GM12878 (cell line): Measurements from ENCODE around the gene TRAPPC3L.

ENCODE experiments used
- NBN ChIP-seq: fragments of 450-650 bp; IDR thresholded peaks from 2 replicates; pipeline ENCODE4 v1.6.1; 2016
- TF ChIP-seq, protein P1 (sequence below), 3 experiments: IDR thresholded peaks in 2 of 3; conservative IDR thresholded peaks in 1 of 3; 2 replicates each; pipeline ENCODE4 v1.5.1; 2011; ENCODE audit warnings: low read depth in 3 of 3, low read length in 3 of 3, mild to moderate bottlenecking in 3 of 3, control low read depth in 2 of 3, moderate library complexity in 2 of 3, inconsistent platforms in 1 of 3, mixed read lengths in 1 of 3; ENCODE audit not compliant: control insufficient read depth in 2 of 3, insufficient read depth in 1 of 3; ENCODE audit errors: extremely low read depth in 1 of 3

DNA sequence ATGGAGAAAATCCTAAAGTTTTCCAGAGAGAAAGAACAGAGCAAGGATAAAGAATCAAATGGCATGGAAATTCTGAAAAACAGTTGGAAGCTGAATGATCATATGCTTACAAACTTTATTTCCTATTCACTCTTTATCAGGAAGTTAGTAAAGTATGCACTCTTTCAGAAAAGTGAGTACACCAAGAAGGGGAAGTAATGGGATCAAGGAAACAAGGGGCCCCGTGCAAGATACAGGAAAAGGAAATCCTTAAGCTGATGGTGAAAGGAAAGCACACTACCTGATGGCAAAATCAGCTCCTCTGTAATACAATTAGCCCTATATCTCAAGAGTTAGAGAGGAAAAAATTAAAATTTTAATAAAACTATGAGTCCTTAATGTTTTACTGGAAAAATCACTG lies 70.3 kb downstream of the TRAPPC3L start:
- TF ChIP-seq NBN, result no peak
- TF ChIP-seq, protein P1, sequence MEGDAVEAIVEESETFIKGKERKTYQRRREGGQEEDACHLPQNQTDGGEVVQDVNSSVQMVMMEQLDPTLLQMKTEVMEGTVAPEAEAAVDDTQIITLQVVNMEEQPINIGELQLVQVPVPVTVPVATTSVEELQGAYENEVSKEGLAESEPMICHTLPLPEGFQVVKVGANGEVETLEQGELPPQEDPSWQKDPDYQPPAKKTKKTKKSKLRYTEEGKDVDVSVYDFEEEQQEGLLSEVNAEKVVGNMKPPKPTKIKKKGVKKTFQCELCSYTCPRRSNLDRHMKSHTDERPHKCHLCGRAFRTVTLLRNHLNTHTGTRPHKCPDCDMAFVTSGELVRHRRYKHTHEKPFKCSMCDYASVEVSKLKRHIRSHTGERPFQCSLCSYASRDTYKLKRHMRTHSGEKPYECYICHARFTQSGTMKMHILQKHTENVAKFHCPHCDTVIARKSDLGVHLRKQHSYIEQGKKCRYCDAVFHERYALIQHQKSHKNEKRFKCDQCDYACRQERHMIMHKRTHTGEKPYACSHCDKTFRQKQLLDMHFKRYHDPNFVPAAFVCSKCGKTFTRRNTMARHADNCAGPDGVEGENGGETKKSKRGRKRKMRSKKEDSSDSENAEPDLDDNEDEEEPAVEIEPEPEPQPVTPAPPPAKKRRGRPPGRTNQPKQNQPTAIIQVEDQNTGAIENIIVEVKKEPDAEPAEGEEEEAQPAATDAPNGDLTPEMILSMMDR (IDR thresholded peaks at IDR 0.05 in 2 of 3, conservative IDR thresholded peaks at IDR 0.05 in 1 of 3; ENCODE audit: control insufficient read depth in 2 of 3, extremely low read depth in 1 of 3, insufficient read depth in 1 of 3, low read depth in 3 of 3, low read length in 3 of 3), result no peak
